Activated T-cell treated with anti-CD3 and anti-CD28 coated beads, Interleukin-2, amount 50 U/mL, for 72 hours (primary cell): Measurements from ENCODE around the gene LAMTOR4. TPM values are rescaled to one million over a fixed set of nuclear protein-coding genes. Genes with fewer than 3 reads are reported as not detected.
A peak's percentile ranks its signal among the peaks of the same experiment; 100 is the strongest.
"Not testable (repeated sequence)": the region's sequence is repeated elsewhere in the genome, so short reads cannot be mapped to it uniquely, and the experiment has no call there.

Source experiments
- ATAC-seq, 2 donors: fragments of 150-1000 bp; cut with Tn5 transposase; replicated peaks in 1 of 2; 2 replicates each; pipeline ENCODE4 v1.10.0; 2021; ENCODE audit warnings: moderate library complexity in 2 of 2, mild to moderate bottlenecking in 1 of 2
- DNase-seq, 2 donors: peaks; one replicate each; pipeline ENCODE4 v3.0.0; 2021 to 2022; ENCODE audit warnings: mixed read lengths in 1 of 2
- H3K27ac Mint-ChIP-seq: one replicate; pipeline ENCODE4 v1.8.0; 2022; ENCODE audit warnings: mild to moderate bottlenecking, moderate library complexity, mixed read lengths
- H3K27me3 Mint-ChIP-seq: one replicate; pipeline ENCODE4 v1.8.0; 2022; ENCODE audit warnings: low read depth, mixed read lengths
- H3K36me3 Mint-ChIP-seq, 2 donors: one replicate each; pipeline ENCODE4 v1.8.0; 2022; ENCODE audit warnings: mixed read lengths in 2 of 2, mild to moderate bottlenecking in 1 of 2; ENCODE audit not compliant: insufficient read depth in 2 of 2
- H3K4me1 Mint-ChIP-seq: one replicate; pipeline ENCODE4 v1.8.0; 2022; ENCODE audit warnings: low read depth, mixed read lengths
- H3K4me3 Mint-ChIP-seq, 2 donors: one replicate each; pipeline ENCODE4 v1.8.0; 2022; ENCODE audit warnings: mild to moderate bottlenecking in 2 of 2, mixed read lengths in 2 of 2, moderate library complexity in 2 of 2
- H3K9me3 Mint-ChIP-seq, 2 donors: one replicate each; pipeline ENCODE4 v1.8.0; 2022; ENCODE audit warnings: mixed read lengths in 2 of 2
- total RNA-seq, 2 donors: library from RNA; stranded (reverse); gene quantifications; one replicate each; pipeline ENCODE4 v1.2.3, GENCODE V29; 2022

The LAMTOR4 gene
- total RNA-seq, 2 donors from 2014 or later: 130 to 134 TPM

GRCh38 chr7:100192281-100192862 lies 43.7 kb downstream of the LAMTOR4 start:
- H3K27ac Mint-ChIP-seq, H3K4me3 Mint-ChIP-seq, H3K9me3 Mint-ChIP-seq, H3K27me3 Mint-ChIP-seq, DNase-seq, ATAC-seq, H3K36me3 Mint-ChIP-seq: not testable (repeated sequence)
- peaks cover 52% of the 10 kb centered on the region for H3K4me1 Mint-ChIP-seq

- H3K27me3 Mint-ChIP-seq: no peaks in the 10 kb centered on the region
- H3K4me1 Mint-ChIP-seq: peaks cover 52% of the 10 kb centered on the region
- H3K36me3 Mint-ChIP-seq: peaks cover 0 to 7% of the 10 kb centered on the region in 2 donors
- H3K27ac Mint-ChIP-seq: no peak overlapping the region
- no peak overlapping the region for H3K4me3 Mint-ChIP-seq
- no peaks in the 10 kb centered on the region for H3K9me3 Mint-ChIP-seq
- ATAC-seq: no peak
- no peak for DNase-seq
Observed at GRCh38 chr7:100192969-100193368, 44.3 kb downstream of the LAMTOR4 start.

GRCh38 chr7:100195222-100195621 lies 46.5 kb downstream of the LAMTOR4 start:
- Mint-ChIP-seq H3K9me3 (no peaks in the 10 kb centered on the region), H3K36me3 (peaks cover 0 to 10% of the 10 kb centered on the region in 2 donors), H3K4me3 (no peak overlapping the region), H3K4me1 (peaks cover 44% of the 10 kb centered on the region), H3K27me3 (no peaks in the 10 kb centered on the region), H3K27ac (no peak overlapping the region)
- ATAC-seq: no peak
- DNase-seq: no peak

- peak overlapping the region; percentile 24 for H3K27ac Mint-ChIP-seq
- DNase-seq, ATAC-seq, H3K27me3 Mint-ChIP-seq, H3K36me3 Mint-ChIP-seq, H3K4me3 Mint-ChIP-seq, H3K9me3 Mint-ChIP-seq: not testable (repeated sequence)
- peaks cover 44% of the 10 kb centered on the region for H3K4me1 Mint-ChIP-seq
Observed at GRCh38 chr7:100195901-100196322, 47.2 kb downstream of the LAMTOR4 start.

GRCh38 chr7:100198266-100198665 lies 49.5 kb downstream of the LAMTOR4 start:
- H3K27me3 Mint-ChIP-seq: peaks cover 6% of the 10 kb centered on the region
- H3K36me3 Mint-ChIP-seq: peaks cover 0 to 10% of the 10 kb centered on the region in 2 donors
- no peak overlapping the region for H3K27ac Mint-ChIP-seq
- ATAC-seq: no peak
- no peaks in the 10 kb centered on the region for H3K9me3 Mint-ChIP-seq
- DNase-seq: no peak
- H3K4me1 Mint-ChIP-seq: peaks cover 23% of the 10 kb centered on the region
- no peak overlapping the region for H3K4me3 Mint-ChIP-seq

- ATAC-seq (no peak), DNase-seq (no peak)
- peaks cover 0 to 9% of the 10 kb centered on the region in 2 donors for H3K36me3 Mint-ChIP-seq
- H3K9me3 Mint-ChIP-seq: no peaks in the 10 kb centered on the region
- H3K27ac Mint-ChIP-seq: no peak overlapping the region
- peaks cover 25% of the 10 kb centered on the region for H3K4me1 Mint-ChIP-seq
- H3K27me3 Mint-ChIP-seq: peaks cover 6% of the 10 kb centered on the region
- no peak overlapping the region for H3K4me3 Mint-ChIP-seq
Observed at GRCh38 chr7:100200693-100201092, 52.0 kb downstream of the LAMTOR4 start.

Other genes with a start within 250 kb of the LAMTOR4 start
- 10 to 100 TPM; 34.9 to 38.2 TPM for gene TRIM4, start 229.4 kb upstream of the LAMTOR4 start, total RNA-seq
- 1 to 10 TPM in 1 of 2 donors, under 1 TPM in 1; 0.58 to 1.7 TPM for gene GJC3, start 219.3 kb upstream of the LAMTOR4 start, total RNA-seq
- gene AZGP1, start 172.9 kb upstream of the LAMTOR4 start, total RNA-seq: not detected
- gene ZKSCAN1, start 133.3 kb upstream of the LAMTOR4 start, total RNA-seq: 10 to 100 TPM; 70.3 to 78.2 TPM
- 10 to 100 TPM in 1 of 2 donors, 1 to 10 TPM in 1; 8.4 to 12.4 TPM for gene ZSCAN21, start 99.1 kb upstream of the LAMTOR4 start, total RNA-seq
- gene ZNF3, start 67.2 kb upstream of the LAMTOR4 start, total RNA-seq: 10 to 100 TPM; 23.1 to 24.2 TPM
- gene COPS6, start 59.9 kb upstream of the LAMTOR4 start, total RNA-seq: 10 to 100 TPM; 43.7 to 45.4 TPM
- gene MCM7, start 47.5 kb upstream of the LAMTOR4 start, total RNA-seq: 100 to 1,000 TPM; 270 to 332 TPM
- gene AP4M1, start 47.3 kb upstream of the LAMTOR4 start, total RNA-seq: 10 to 100 TPM in 1 of 2 donors, 1 to 10 TPM in 1; 9.3 to 10.5 TPM
- gene TAF6, start 29.6 kb upstream of the LAMTOR4 start, total RNA-seq: 10 to 100 TPM; 76.7 to 88.1 TPM
- gene CNPY4, start 29.3 kb upstream of the LAMTOR4 start, total RNA-seq: 10 to 100 TPM; 11.1 to 18.8 TPM
- 1 to 10 TPM; 3.2 to 3.4 TPM for gene MBLAC1, start 22.0 kb upstream of the LAMTOR4 start, total RNA-seq
- gene TRAPPC14, start 9.8 kb downstream of the LAMTOR4 start, total RNA-seq: 10 to 100 TPM; 22.1 to 28.8 TPM
- gene GAL3ST4, start 19.7 kb downstream of the LAMTOR4 start, total RNA-seq: 10 to 100 TPM in 1 of 2 donors, 1 to 10 TPM in 1; 6.9 to 11.7 TPM
- 10 to 100 TPM in 1 of 2 donors, 1 to 10 TPM in 1; 9.7 to 14.2 TPM for gene GPC2, start 28.5 kb downstream of the LAMTOR4 start, total RNA-seq
- gene STAG3, start 29.0 kb downstream of the LAMTOR4 start, total RNA-seq: 100 to 1,000 TPM; 103 to 121 TPM
- gene PVRIG, start 71.0 kb downstream of the LAMTOR4 start, total RNA-seq: 10 to 100 TPM; 26.7 to 34.4 TPM
- gene SPDYE3, start 158.8 kb downstream of the LAMTOR4 start, total RNA-seq: not detected
- gene PILRB, start 209.2 kb downstream of the LAMTOR4 start, total RNA-seq: 10 to 100 TPM; 43.6 to 78.3 TPM
- gene PILRA, start 224.6 kb downstream of the LAMTOR4 start, total RNA-seq: 10 to 100 TPM in 1 of 2 donors, 1 to 10 TPM in 1; 3.4 to 14.1 TPM